Retinal pigment epithelial cell (primary cell): ENCODE results near the gene EFCAB8.

Source experiments
- DNase-seq: peaks from one replicate; pipeline ENCODE4 v3.0.0-alpha.2; 2010; ENCODE audit warnings: low read depth
- H3K4me3 ChIP-seq: 2 replicates; pipeline ENCODE4 v1.5.1; 2011; ENCODE audit warnings: mild to moderate bottlenecking, low read length, control low read depth, moderate library complexity
- CTCF ChIP-seq: conservative IDR thresholded peaks from 2 replicates; pipeline ENCODE4 v1.5.1; 2011; ENCODE audit warnings: low read depth, low read length, control low read depth, inconsistent platforms

EFCAB8 gene

GRCh38 chr20:32967961-32968457, 109.3 kb downstream of the EFCAB8 start:
- no peak for DNase-seq
- no peak overlapping the region for H3K4me3 ChIP-seq
- TF ChIP-seq CTCF = no peak

- no peak for TF ChIP-seq CTCF
- no peak for DNase-seq
Measured at GRCh38 chr20:32968478-32969241, 109.9 kb downstream of the EFCAB8 start.

GRCh38 chr20:32969356-32970114, 110.8 kb downstream of the EFCAB8 start:
- H3K4me3 ChIP-seq = no peak overlapping the region
- no peak for DNase-seq

More at GRCh38 chr20:32968478-32969241, 109.9 kb downstream of the EFCAB8 start:
- no peak overlapping the region for H3K4me3 ChIP-seq

GRCh38 chr20:32970115-32970972, 111.6 kb downstream of the EFCAB8 start:
- no peak for DNase-seq

More at GRCh38 chr20:32969356-32970114, 110.8 kb downstream of the EFCAB8 start:
- no peak for TF ChIP-seq CTCF

GRCh38 chr20:32970973-32971300, 112.2 kb downstream of the EFCAB8 start:
- no peak overlapping the region for H3K4me3 ChIP-seq
- DNase-seq = no peak
- TF ChIP-seq CTCF = no peak

More at GRCh38 chr20:32970115-32970972, 111.6 kb downstream of the EFCAB8 start:
- no peak for TF ChIP-seq CTCF
- no peak overlapping the region for H3K4me3 ChIP-seq

- no peak overlapping the region for H3K4me3 ChIP-seq
- TF ChIP-seq CTCF = no peak
- no peak for DNase-seq
Measured at GRCh38 chr20:32971703-32972161, 113.0 kb downstream of the EFCAB8 start.
